SJCRH30 (cell line): Measurements from ENCODE around the gene FBXW7. TPM values are rescaled to one million over a fixed set of nuclear protein-coding genes. Genes with fewer than 3 reads are reported as not detected.

Experiments used
- DNase-seq, 2 experiments: peaks; one replicate each; pipeline ENCODE4 v3.0.0-alpha.2; 2015 to 2020
- H3K27ac ChIP-seq: fragments of 250-450 bp; sonication (Bioruptor Pico); 2 replicates; pipeline ENCODE4 v1.5.1; 2020; ENCODE audit warnings: mild to moderate bottlenecking, moderate library complexity
- H3K27me3 ChIP-seq: fragments of 250-450 bp; sonication (Bioruptor Pico); 2 replicates; pipeline ENCODE4 v1.5.1; 2020; ENCODE audit warnings: mild to moderate bottlenecking, moderate library complexity
- H3K36me3 ChIP-seq: fragments of 250-450 bp; sonication (Bioruptor Pico); 2 replicates; pipeline ENCODE4 v1.5.1; 2020; ENCODE audit warnings: mild to moderate bottlenecking, moderate library complexity
- H3K4me1 ChIP-seq: fragments of 250-450 bp; sonication (Bioruptor Pico); 2 replicates; pipeline ENCODE4 v1.5.1; 2020; ENCODE audit warnings: mild to moderate bottlenecking, moderate library complexity
- H3K4me3 ChIP-seq: fragments of 250-450 bp; sonication (Bioruptor Pico); 2 replicates; pipeline ENCODE4 v1.5.1; 2020; ENCODE audit warnings: mild to moderate bottlenecking, moderate library complexity
- H3K9me3 ChIP-seq: fragments of 250-450 bp; sonication (Bioruptor Pico); replicated peaks from 2 replicates; pipeline ENCODE4 v1.5.1; 2020; ENCODE audit warnings: mild to moderate bottlenecking, moderate library complexity
- total RNA-seq: library from RNA; depleted of rRNA; stranded (reverse); fragments of >200 nt; shearing (Covaris generic); gene quantifications from 2 replicates; pipeline ENCODE4 v1.2.3, GENCODE V29; 2014

FBXW7 gene
- total RNA-seq, 1 experiment from 2014 or later, result 35.0 TPM

- Histone ChIP-seq H3K27me3 (no peaks in the 10 kb centered on the region), H3K27ac (no peak overlapping the region), H3K9me3 (no peaks in the 10 kb centered on the region), H3K4me3 (no peak overlapping the region), H3K36me3 (no peaks in the 10 kb centered on the region), H3K4me1 (no peaks in the 10 kb centered on the region)
- no peak for DNase-seq
These were observed 25.3 kb downstream of the FBXW7 start for GRCh38 chr4:152510349-152511147.

GRCh38 chr4:152509595-152510225 lies 26.2 kb downstream of the FBXW7 start:
- Histone ChIP-seq H3K4me1 (no peaks in the 10 kb centered on the region), H3K4me3 (no peak overlapping the region), H3K9me3 (no peaks in the 10 kb centered on the region), H3K36me3 (no peaks in the 10 kb centered on the region), H3K27me3 (no peaks in the 10 kb centered on the region), H3K27ac (no peak overlapping the region)
- DNase-seq, result no peak

GRCh38 chr4:152508818-152509217 lies 27.1 kb downstream of the FBXW7 start:
- H3K4me1 ChIP-seq, result no peaks in the 10 kb centered on the region
- H3K36me3 ChIP-seq, result no peaks in the 10 kb centered on the region
- H3K27ac ChIP-seq, result no peak overlapping the region
- no peaks in the 10 kb centered on the region for H3K27me3 ChIP-seq
- H3K9me3 ChIP-seq, result no peaks in the 10 kb centered on the region
- no peak overlapping the region for H3K4me3 ChIP-seq
- DNase-seq, result no peak

GRCh38 chr4:152508386-152508785 lies 27.5 kb downstream of the FBXW7 start:
- Histone ChIP-seq H3K9me3 (no peaks in the 10 kb centered on the region), H3K27me3 (no peaks in the 10 kb centered on the region), H3K4me3 (no peak overlapping the region), H3K4me1 (no peaks in the 10 kb centered on the region), H3K27ac (no peak overlapping the region), H3K36me3 (no peaks in the 10 kb centered on the region)
- no peak for DNase-seq

DNA sequence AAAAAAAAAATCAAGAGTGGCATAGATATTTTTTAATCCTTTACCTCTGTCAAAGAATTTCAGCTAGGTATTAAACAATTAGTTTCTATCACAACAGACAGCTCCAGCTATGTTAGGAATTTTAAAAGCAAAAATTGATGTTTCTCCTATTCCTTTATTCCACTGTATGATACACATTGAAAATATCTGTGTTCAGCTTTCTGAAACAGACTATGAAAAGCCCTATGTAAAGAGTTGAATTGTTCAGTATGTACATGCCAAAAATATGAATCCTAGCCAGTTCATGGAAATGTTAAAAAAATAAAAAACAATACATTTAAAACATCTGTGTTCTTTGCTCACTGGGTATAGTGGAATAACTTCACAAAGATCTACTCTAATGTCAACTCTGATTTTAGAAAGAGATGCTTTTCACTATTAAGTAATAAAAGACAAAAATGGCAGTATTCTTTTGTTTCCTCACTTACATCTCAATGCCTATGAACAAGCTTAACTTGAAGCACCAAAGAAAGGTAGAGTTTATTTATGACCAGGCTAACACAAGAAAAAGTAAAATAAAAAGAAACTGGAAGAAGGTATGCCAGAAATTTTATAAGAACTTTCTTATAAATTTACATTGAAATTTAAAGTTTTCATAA lies 32.1 kb downstream of the FBXW7 start:
- no peaks in the 10 kb centered on the region for H3K27me3 ChIP-seq
- no peak for DNase-seq
- H3K4me1 ChIP-seq, result no peaks in the 10 kb centered on the region
- no peaks in the 10 kb centered on the region for H3K36me3 ChIP-seq
- H3K27ac ChIP-seq, result no peak overlapping the region
- no peak overlapping the region for H3K4me3 ChIP-seq
- no peaks in the 10 kb centered on the region for H3K9me3 ChIP-seq

DNA sequence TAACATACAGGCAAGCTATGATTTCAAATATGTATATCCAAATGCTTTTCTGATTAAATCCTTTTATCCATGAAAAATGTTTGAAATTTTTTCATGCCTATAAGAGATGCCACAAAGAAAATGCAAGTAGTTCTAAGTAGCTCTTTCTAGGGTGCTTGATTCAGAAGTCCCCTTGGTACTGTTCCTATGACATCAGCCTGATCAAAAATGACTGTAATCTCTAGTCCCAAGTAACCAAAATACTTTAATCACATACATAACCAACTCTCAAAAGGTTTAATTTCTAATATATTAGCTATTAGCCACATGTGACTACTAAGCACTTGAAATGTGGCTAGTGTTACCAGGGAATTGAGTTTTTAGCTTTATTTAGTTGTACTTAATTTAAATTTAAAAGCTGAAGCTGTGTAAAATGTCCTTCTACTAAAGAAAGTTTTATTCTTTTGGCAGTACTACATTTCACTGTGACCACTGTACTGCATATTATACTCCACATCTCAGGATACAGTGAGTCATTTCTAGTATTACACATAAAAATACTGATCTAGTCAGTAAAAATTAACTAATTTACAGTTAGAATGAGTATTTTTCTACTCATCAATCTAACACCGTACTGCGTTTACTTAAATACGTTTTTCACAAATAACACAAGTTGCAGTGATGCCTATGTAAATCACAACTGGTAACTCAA lies 33.9 kb downstream of the FBXW7 start:
- Histone ChIP-seq H3K27me3 (no peaks in the 10 kb centered on the region), H3K9me3 (no peaks in the 10 kb centered on the region), H3K4me1 (no peaks in the 10 kb centered on the region), H3K4me3 (no peak overlapping the region), H3K27ac (no peak overlapping the region), H3K36me3 (no peaks in the 10 kb centered on the region)
- DNase-seq, result no peak

DNA sequence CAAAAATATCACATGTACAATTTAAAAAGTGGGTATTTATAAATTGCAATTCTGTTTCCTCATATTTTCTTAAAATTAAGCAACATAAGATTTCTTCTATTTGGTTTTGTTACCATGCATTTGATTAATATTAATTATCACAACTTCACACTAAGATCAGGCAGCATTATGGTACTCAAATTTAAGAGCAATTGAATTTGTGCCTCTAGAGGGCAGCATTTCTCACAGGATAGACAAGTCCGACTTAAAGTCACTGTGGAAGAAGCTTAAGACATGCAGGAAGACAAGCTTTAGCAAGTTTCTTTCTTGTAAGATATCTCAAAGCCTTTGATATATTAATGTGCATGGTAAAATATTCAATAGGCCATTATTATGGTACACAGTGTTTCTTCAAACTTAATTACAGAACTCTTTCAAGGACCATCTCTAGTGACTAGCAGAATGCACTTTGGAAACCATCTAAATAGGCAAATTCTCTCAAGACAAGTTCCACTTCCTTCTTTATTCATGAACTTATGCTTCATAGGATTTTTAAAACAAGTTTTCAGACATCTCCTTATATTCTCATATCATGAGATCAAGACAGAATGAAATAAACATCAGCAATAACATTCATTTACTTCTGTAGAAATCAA lies 35.0 kb downstream of the FBXW7 start:
- peak; percentile 51 to 75 for DNase-seq
- H3K36me3 ChIP-seq, result no peaks in the 10 kb centered on the region

DNA sequence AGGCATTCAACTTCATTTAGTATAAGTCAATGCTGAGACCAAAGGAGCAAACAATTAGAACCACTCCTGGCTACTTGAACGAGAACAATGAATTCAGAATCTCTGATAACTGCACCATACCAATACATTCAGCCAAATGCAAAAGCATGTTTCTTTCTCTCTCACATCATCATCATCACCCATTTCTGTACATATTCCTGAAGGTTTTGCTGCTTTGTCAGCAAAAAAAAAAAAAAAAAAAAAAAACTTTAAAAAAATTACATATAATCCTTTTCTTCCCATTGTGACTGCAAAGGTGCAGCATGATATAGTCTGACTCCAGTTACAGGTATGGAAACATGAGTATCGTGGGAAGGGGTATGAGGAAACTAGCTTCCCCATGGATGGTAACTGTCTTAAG lies 35.6 kb downstream of the FBXW7 start:
- no peak for DNase-seq
- Histone ChIP-seq H3K36me3 (no peaks in the 10 kb centered on the region), H3K27me3 (no peaks in the 10 kb centered on the region), H3K27ac (no peak overlapping the region), H3K9me3 (no peaks in the 10 kb centered on the region), H3K4me1 (no peaks in the 10 kb centered on the region), H3K4me3 (no peak overlapping the region)

More for the DNA sequence above, 35.0 kb downstream of the FBXW7 start:
- no peaks in the 10 kb centered on the region for H3K27me3 ChIP-seq
- H3K27ac ChIP-seq, result no peak overlapping the region
- H3K4me3 ChIP-seq, result no peak overlapping the region
- no peaks in the 10 kb centered on the region for H3K9me3 ChIP-seq
- H3K4me1 ChIP-seq, result no peaks in the 10 kb centered on the region

- Histone ChIP-seq H3K27me3 (no peaks in the 10 kb centered on the region), H3K4me1 (no peaks in the 10 kb centered on the region), H3K27ac (no peak overlapping the region), H3K4me3 (no peak overlapping the region), H3K9me3 (no peaks in the 10 kb centered on the region), H3K36me3 (no peaks in the 10 kb centered on the region)
- no peak for DNase-seq
These were observed 36.5 kb downstream of the FBXW7 start for GRCh38 chr4:152499344-152499743.

DNA sequence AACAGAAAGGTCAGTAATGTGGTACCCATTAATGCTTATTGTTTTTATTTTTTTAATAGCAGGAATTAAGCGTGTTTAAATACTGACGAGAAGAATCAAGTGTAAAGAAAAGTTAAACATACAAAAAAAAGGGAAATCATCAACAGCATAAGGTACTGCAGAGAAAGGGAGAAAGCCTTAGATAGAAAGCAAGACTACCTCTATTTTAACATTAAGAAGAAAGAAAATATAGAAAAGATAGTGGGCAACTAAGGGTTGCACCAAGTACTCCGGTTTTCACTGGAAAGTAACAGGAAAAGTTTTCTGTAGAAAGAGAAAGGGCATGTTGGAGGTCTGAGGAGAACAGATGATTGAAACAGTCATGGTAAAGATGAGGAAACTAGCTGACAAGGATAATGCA lies 41.9 kb downstream of the FBXW7 start:
- H3K27me3 ChIP-seq, result no peaks in the 10 kb centered on the region
- no peaks in the 10 kb centered on the region for H3K4me1 ChIP-seq
- no peak for DNase-seq
- no peaks in the 10 kb centered on the region for H3K36me3 ChIP-seq
- H3K27ac ChIP-seq, result no peak overlapping the region
- no peaks in the 10 kb centered on the region for H3K9me3 ChIP-seq
- H3K4me3 ChIP-seq, result no peak overlapping the region

GRCh38 chr4:152488246-152488645 lies 47.6 kb downstream of the FBXW7 start:
- H3K4me3 ChIP-seq, result no peak overlapping the region
- H3K36me3 ChIP-seq, result no peaks in the 10 kb centered on the region
- DNase-seq, result no peak
- no peaks in the 10 kb centered on the region for H3K27me3 ChIP-seq
- H3K4me1 ChIP-seq, result no peaks in the 10 kb centered on the region
- no peaks in the 10 kb centered on the region for H3K9me3 ChIP-seq
- H3K27ac ChIP-seq, result no peak overlapping the region

DNA sequence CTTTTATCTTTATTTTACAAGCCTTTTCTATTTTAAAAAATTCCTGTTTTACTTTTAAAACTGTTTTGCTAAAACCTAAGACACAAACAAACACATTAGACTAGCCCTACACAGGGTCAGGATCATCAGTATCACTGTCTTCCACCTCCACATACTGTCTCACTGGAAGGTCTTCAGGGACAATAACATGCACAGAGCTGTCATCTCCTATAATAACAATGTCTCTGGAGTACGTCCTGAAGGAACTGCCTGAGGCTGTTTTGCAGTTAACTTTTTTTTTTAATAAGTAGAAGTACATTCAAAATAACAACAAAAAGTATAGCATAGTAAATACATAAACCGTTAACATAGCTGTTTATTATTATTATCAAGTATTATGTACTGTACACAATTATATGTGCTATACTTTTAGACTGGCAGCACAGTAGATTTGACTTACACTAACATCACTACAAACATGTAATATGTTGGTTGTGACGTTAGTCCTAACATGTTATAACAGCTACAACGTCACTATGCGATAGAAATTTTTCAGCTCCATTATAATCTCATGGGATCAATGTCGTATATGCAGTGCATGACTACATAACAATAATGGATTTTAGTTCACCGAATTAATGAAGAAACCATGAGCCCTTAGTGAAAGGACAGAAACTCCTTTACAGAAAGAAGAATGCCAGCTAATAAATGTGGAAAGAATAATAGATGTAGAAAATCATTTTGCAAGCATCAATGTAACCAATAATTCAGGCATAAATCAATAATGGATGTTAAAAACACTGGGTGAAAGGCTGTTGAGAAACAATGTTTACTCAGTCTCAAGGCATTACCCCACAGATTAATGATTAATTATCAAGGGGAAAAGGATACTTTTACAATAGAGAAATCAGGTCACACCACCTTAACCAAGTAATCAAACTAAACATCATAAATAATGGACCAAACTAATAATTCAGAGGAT lies 49.2 kb downstream of the FBXW7 start:
- H3K4me3 ChIP-seq, result no peak overlapping the region
- H3K27me3 ChIP-seq, result no peaks in the 10 kb centered on the region
- no peaks in the 10 kb centered on the region for H3K9me3 ChIP-seq
- no peak overlapping the region for H3K27ac ChIP-seq
- DNase-seq, result no peak
- H3K4me1 ChIP-seq, result no peaks in the 10 kb centered on the region
- no peaks in the 10 kb centered on the region for H3K36me3 ChIP-seq

- no peaks in the 10 kb centered on the region for H3K27me3 ChIP-seq
- no peaks in the 10 kb centered on the region for H3K9me3 ChIP-seq
- no peak overlapping the region for H3K4me3 ChIP-seq
- no peaks in the 10 kb centered on the region for H3K4me1 ChIP-seq
- no peaks in the 10 kb centered on the region for H3K36me3 ChIP-seq
- no peak for DNase-seq
- no peak overlapping the region for H3K27ac ChIP-seq
These were observed 50.1 kb downstream of the FBXW7 start for GRCh38 chr4:152485726-152486276.
